Right forelimb (tissue), 1 donor: ENCODE results near the gene FOXL1.

Experiments
- DNase-seq: peaks from one replicate; pipeline ENCODE4 v3.0.0-alpha.2; 2018

FOXL1 gene

GRCh38 chr16:86608301-86608747 is 30.0 kb downstream of the FOXL1 start:
- no peak for DNase-seq

- DNase-seq: no peak
Measured at GRCh38 chr16:86609115-86609514, 30.8 kb downstream of the FOXL1 start.

- DNase-seq: no peak
Measured at GRCh38 chr16:86609661-86610060, 31.3 kb downstream of the FOXL1 start.

GRCh38 chr16:86610779-86611524 is 32.6 kb downstream of the FOXL1 start:
- no peak for DNase-seq

- peak; percentile 57 for DNase-seq
Measured at GRCh38 chr16:86611525-86611855, 33.1 kb downstream of the FOXL1 start.

- DNase-seq: no peak
Measured at GRCh38 chr16:86611941-86612340, 33.6 kb downstream of the FOXL1 start.

- DNase-seq: no peak
Measured at GRCh38 chr16:86614699-86615098, 36.4 kb downstream of the FOXL1 start.

- DNase-seq: no peak
Measured at GRCh38 chr16:86616906-86617305, 38.6 kb downstream of the FOXL1 start.

- DNase-seq: no peak
Measured at GRCh38 chr16:86618431-86619238, 40.3 kb downstream of the FOXL1 start.

GRCh38 chr16:86619239-86619794 is 41.0 kb downstream of the FOXL1 start:
- no peak for DNase-seq

- no peak for DNase-seq
Measured at GRCh38 chr16:86620184-86620583, 41.8 kb downstream of the FOXL1 start.

- DNase-seq: no peak
Measured at GRCh38 chr16:86621966-86622365, 43.6 kb downstream of the FOXL1 start.

- DNase-seq: no peak
Measured at GRCh38 chr16:86622700-86623615, 44.6 kb downstream of the FOXL1 start.

- DNase-seq: no peak
Measured at GRCh38 chr16:86625029-86625428, 46.7 kb downstream of the FOXL1 start.

GRCh38 chr16:86625821-86626220 is 47.5 kb downstream of the FOXL1 start:
- no peak for DNase-seq

GRCh38 chr16:86626284-86626683 is 47.9 kb downstream of the FOXL1 start:
- DNase-seq: no peak

- no peak for DNase-seq
Measured at GRCh38 chr16:86626966-86627365, 48.6 kb downstream of the FOXL1 start.

GRCh38 chr16:86628614-86629013 is 50.3 kb downstream of the FOXL1 start:
- DNase-seq: no peak

- DNase-seq: no peak
Measured at GRCh38 chr16:86630471-86630870, 52.1 kb downstream of the FOXL1 start.

GRCh38 chr16:86631444-86631843 is 53.1 kb downstream of the FOXL1 start:
- DNase-seq: no peak
